ENCODE results near the gene SOAT2.
A peak's percentile ranks its signal among the peaks of the same experiment; 100 is the strongest.
"Not testable (repeated sequence)": the region's sequence is repeated elsewhere in the genome, so short reads cannot be mapped to it uniquely, and the experiment has no call there.

SOAT2 gene

DNA sequence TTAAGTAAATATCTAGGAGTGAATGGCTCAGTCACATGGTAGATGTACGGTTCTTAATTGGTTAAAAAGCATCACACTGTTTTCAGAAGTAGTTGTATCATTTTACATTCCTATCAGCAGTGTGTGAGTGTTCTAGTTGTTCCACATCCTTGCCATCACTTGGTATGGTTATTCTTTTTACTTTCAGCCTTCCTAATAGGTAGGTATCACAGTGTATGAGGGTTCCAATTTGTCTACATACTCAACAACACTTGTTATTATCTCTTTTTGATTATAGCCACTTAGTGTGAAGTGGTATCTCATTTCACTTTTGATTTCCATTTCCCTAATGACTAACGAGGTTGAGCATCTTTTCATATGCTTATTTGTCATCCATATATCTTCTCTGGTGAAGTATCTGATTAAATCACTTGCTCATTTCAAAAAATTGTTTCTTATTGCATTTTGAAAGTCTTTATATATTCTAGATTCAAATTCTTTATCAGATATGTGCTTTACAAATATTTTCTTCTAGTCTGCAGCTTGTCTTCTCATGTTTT is 20.6 kb upstream of the SOAT2 start:
- no peak for DNase-seq (ENCODE audit: low read depth, low spot score)

DNA sequence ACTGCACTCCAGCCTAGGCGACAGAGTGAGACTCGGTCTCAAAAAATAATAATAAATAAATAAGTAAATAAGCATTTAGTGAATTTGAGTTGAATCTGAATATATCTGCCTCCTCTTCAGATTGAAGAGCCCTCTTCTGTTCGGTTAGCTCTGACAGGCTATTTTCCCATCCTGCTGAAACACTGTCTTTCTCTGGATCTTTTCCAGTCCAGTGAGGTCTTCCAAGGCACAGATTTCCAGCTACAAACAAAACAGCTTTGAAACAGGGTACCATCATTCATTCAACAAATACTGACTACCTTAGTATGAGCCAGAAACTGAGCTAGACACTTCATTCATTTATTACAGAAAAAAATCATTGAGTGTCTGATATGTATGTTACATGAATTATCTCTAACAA is 16.9 kb upstream of the SOAT2 start:
- DNase-seq (ENCODE audit: low read depth, low spot score), result no peak

DNA sequence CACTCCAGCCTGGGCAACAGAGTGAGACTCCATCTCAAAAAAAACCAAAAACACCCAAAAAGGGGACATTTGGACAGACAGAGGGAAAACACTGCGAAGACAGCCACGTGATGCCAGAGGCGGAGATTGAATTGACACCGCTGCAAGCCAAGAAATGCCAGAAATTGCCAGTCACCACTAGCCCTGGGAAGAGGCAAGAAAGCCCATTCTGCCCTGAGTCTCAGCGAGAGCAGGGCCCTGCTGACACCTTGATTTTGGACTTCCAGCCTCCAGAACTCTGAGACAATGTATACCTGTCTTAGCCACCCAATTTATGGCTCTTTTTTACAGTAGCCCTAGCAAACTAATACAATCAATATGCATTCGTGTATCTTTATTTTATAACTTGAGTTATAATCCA is 13.2 kb upstream of the SOAT2 start:
- DNase-seq (ENCODE audit: low read depth, low spot score), result no peak

DNA sequence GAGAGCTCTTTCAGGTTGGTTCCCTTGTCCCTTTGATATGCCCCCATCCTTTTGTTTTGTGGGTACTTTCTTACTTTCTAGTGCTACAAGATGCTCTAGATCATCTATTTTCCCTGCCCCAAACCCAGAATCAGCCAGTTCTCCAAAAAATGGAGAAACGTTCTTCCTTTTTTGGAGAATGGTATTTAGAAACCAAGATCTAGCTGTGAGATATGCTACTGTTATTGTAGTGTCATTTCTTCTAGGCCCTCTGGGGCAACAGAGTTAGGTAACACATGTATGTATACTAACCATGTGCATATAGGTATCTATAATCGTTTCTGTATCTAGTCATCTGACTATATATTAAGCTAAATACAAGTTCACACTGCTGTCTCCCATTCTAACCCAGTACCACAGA is 12.7 kb upstream of the SOAT2 start:
- no peak for DNase-seq (ENCODE audit: low read depth, low spot score)

DNA sequence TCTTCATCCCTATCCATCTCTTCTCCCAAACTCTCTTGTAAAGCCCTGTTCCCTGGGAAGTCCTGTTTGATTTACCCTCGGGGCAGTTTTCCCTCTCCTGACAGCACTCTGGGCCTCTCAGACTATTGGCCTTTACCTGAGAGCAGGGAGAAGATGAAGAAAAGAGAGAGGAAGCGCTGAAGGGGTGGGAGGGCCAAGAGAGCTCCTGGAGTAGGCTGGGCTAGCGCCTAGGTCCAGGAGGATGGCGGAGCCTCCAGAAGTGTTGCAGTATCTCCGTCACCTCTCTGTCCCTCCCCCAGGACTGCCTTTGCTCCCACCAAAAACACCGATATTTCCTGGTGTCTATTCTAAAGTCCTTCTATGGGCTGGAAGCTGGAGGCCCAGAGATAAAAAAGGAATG is 11.5 kb upstream of the SOAT2 start:
- DNase-seq (ENCODE audit: low read depth, low spot score), result no peak

DNA sequence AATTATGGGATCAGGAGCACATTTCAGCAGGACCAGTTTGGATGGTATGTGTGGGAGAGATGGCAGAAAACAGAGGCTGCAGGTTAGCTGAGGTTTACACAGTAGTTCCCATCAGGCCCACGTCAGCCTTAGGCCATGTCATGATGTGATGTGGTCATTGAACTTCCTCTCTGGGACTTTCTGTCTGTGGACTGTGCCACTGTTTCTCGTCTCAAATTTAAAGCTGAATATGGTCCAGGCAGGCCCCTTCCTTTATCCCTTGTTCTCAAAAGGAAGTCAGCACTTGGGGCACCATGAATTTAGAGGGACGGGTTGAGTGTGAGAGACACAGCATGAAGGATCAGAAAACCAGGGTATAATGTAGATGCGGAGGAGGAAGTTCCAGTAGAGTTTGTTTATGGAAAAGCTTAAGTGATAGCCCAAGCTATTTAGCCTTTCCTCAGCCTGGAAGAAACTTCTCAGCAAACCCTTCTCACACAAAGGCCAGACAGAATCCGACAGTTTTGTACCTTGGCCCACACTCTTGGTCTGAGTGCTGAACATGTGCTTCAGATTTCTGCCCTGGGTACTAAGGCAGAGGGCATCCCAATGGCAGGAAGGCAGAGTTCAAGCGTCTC is 9.4 kb upstream of the SOAT2 start:
- no peak for DNase-seq (ENCODE audit: low read depth, low spot score)

DNA sequence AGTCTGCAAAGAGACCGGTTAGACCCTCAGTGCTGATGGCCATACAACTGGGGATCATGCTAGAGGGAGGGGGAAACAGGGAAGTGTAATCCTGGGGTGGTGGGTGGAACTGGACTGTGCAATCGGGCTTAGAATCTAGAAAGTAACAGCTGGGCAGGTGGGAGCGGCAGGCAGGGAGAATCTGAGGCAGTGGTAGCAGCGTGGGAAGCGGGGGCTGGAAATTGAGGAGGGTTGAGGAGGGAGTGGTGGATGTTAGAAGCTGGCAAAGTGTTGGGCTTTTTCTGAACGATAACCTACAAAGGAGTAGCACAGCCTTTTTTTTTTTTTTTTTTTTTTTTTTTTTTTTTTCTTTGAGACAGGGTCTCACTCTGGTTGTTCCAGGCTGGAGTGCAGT is 8.9 kb upstream of the SOAT2 start:
- DNase-seq (ENCODE audit: low read depth, low spot score), result no peak

DNA sequence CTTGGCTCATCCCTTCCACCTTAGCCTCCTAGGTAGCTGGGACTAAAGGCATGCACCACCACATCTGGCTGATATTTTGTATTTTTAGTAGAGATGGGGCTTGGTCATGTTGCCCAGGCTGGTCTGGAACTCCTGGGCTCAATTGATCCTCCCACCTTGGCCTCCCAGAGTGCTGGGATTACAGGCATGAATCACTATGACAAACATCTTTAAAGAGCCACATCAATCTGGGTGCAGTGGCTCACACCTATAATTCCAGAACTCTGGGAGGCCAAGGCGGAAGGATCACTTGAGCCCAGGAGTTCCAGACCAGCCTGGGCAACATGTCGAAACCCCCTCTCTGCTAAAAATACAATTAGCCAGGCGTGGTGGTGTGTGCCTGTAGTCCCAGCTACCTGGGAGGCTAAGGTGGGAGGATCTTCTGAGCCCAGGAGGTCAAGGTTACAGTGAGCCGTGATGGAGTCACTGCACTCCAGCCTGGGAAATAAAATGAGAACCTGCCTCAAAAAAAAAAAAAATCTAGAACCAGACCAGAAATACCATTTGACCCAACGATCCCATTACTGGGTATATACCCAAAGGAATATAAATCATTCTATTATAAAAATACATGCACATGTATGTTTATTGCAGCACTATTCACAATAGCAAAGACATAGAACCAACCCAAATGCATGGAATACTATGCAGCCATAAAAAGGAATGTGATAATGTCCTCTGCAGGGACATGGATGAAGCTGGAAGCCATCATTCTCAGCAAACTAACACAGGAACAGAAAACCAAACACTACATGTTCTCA is 8.3 kb upstream of the SOAT2 start:
- not testable (repeated sequence) for DNase-seq (ENCODE audit: low read depth, low spot score)

DNA sequence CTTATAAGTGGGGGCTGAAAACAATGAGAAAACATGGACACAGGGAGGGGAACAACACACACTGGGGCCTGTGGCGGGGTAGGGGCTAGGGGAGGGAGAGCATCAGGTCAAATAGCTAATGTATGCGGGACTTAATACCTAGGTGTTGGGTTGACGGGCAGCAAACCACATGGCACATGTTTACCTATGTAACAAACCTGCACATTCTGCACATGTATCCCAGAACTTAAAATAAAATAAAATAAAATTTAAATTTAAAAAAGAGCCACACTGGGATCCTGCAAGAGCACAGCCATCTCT is 7.7 kb upstream of the SOAT2 start:
- not testable (repeated sequence) for DNase-seq (ENCODE audit: low read depth, low spot score)

DNA sequence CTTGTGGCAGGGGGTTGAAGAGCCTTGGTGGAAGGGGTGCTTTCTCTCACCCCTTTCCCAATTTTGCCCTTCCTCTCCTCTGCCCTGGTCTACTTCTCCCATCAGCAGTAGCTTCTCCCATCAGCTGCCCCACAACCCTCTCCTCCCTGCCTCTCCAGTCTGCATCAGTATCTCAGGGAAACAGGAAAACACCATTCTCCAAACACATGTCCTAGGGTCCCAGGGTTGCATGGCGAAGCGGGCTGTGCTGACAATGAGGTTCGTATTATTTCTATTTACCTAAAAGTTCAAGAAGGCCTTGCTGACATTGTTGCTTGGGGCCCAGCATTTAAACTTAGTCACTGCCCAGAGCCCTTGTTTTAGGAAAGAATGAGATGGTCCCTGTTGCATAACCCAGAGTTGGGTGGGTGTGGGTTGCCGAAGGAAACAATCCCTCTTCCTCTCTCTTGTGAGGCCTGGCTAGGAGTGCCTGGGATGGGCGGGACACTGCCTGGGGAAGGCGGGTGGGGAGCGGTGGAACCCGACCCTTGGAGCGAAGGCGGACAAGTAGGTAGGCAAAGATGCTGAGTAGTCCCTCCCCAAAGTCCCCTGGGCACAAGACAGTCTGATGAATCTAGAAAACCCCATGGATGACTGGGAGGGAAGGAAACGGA is 7.1 kb upstream of the SOAT2 start:
- DNase-seq (ENCODE audit: low read depth, low spot score), result peak; percentile 23

DNA sequence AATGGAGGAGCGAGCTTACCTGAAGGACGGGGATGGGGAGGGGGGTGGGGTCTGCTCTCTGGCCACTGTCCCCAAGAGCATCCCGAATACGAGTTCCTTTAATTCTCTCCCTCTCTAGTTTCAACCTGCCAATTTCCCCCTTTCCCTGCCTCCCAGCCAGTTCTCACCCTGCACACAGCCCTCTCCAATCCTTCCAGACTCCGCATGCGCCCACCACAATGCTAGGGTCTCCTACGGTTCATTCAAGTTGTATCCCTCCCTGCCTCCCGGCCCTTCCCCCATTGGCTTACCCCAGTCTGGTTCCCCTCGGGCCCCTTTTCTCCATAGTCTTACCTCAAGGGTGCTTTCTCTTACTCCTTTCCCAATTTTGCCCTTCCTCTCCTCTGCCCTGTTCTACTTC is 6.5 kb upstream of the SOAT2 start:
- DNase-seq (ENCODE audit: low read depth, low spot score), result no peak

DNA sequence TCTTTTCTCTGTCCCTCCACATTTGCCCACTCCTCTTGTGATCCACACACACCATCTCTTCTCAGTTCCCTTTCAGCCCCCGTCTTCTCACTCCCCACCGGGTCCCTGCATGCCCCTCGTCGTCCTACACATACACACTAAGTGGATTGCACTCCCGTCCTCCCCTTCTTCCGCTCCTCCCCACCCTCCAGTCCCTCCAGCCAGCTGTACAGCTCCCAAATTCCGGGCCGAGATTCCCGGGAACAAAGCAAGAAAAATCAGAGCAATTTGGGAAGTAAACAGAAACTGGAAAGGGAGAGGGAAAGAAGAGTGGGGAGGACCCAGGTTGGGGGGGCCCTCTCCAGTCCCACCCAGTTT is 6.1 kb upstream of the SOAT2 start:
- peak; percentile 61 for DNase-seq (ENCODE audit: low read depth, low spot score)

DNA sequence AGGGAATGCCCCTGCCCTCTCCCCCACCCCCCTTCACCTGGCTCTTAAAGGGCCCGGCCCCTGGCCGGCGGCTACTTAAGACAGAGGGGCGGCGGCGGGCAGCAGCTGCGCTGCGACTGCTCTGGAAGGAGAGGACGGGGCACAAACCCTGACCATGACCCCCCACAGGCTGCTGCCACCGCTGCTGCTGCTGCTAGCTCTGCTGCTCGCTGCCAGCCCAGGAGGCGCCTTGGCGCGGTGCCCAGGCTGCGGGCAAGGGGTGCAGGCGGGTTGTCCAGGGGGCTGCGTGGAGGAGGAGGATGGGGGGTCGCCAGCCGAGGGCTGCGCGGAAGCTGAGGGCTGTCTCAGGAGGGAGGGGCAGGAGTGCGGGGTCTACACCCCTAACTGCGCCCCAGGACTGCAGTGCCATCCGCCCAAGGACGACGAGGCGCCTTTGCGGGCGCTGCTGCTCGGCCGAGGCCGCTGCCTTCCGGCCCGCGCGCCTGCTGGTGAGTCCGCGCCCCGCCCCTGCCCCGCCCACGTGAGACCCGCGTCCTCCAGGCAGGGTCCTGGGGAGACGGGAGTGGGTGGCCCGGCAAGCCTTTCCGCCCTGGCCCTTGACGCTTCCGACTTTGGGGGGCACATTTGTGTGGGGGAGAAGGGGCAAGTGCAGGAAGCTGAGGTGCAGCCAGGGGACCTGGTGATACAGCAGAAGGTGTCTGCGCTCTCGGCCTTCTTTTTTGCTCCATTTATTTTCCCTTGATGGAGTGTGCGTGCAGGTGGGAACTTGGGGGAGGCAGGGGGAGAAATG is 5.5 kb upstream of the SOAT2 start, which contains the start of gene IGFBP6:
Gene IGFBP6 (plus strand): TSS at position 104 of the 790 bp plus-strand sequence. CDS start 51 bp downstream, at position 155.
- peak; percentile 83 for DNase-seq (ENCODE audit: low read depth, low spot score)

DNA sequence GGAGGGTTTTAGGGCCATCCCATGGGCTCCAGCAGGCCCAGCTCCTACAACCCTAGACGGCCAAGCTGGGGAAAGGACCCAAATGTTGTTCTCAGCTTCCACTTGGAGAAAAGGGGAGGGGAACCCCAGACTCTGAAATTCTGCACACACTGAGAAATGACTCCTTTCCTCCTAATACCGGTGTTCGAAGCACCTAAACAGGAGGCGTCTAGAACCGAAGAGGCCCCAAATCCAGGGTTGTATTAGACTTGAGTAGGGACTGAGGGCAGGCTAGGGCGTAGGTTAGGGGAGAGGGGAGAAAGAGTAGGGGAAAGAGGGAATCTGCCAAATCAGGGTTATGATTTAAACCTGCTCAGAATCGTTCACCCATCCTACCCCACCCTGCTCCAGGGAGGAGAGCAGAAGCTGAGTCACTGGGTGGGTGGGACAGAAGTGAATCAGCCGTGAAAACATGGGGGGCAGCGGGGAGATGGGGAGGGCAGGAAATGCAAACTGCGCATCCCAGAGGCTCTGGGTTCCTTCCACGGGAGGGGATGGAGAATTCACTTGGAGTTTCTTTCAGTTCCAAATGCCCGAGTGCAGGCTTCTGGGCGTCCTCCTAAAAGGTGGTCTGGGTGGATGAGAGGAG is 4.8 kb upstream of the SOAT2 start:
- DNase-seq (ENCODE audit: low read depth, low spot score), result peak; percentile 74

DNA sequence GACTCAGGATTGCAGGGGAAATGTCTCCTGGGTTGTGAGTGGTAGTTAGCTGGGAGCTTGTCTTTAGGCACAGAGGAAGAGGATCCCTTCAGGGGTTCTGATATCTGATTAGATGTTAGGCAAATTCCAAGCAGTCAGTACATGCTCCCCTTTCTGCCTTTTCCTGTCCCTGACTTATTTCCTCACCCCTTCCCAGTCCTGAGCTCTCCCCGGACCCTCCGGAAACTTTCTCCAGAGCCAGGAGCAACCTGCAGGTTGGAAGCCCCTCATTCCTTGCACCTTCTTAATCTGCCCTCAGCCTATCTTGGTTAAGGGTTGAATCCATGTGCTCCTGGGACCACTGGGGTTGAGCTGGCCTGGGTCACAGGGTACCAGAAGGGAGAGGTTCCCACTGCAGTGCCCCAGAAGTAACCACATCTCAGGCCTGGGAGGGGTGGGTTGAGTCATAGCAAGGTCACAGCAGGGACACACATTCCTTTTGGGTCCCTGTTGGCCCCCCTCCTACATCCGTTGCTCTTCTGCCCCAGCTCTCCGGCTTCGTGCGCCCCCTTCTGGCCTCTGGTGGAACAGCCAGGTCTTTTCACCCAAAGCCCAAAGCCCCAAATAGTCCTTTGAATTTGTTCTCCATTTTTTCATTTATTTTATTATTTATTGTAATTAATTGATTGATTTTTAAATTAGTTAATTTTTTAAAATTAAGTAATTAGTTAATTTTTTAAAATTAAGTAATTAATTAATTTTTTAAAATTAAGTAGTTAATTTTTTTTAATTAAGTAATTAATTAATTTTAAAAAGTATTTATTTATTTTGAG is 4.0 kb upstream of the SOAT2 start:
- DNase-seq (ENCODE audit: low read depth, low spot score), result peak; percentile 97

DNA sequence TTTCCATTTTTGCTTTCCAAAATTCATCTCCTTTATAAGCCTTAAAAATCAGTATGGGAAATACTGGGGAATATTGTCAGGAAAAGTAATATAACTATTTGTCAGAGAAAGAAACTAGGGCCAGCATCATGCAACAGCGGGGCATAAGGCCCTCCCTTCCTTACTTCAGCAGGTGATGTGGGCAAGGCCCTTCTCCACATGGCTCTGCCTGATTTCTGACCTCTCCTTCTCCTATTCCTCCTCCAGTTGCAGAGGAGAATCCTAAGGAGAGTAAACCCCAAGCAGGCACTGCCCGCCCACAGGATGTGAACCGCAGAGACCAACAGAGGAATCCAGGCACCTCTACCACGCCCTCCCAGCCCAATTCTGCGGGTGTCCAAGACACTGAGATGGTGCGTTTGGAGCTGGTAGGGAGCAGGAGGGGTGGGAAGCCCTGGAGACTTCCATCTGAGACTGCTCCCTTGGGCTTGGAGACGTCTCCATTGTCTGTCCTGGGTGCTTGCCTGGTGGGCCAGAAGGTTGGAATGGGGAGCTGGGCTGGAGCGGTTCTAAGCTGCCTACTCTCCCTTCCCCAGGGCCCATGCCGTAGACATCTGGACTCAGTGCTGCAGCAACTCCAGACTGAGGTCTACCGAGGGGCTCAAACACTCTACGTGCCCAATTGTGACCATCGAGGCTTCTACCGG is 2.7 kb upstream of the SOAT2 start:
- DNase-seq (ENCODE audit: low read depth, low spot score), result no peak

DNA sequence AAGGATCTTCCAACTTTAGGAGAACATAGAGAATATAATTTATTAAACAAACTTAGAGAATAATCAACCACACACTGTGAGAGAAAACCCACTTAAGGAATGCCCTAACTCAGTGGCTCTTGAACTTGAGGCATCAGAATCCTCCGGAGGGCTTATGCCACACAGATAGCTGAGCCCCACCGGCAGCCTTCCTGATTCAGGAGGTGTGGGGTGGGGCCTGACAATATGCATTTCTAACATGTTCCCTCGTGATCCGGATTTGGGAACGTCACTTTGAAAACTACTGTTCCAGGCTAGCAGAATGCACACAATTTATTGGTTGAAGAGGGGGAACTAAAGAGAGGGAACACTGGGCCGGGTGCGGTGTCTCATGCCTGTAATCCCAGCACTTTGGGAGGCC is 2.0 kb upstream of the SOAT2 start:
- no peak for DNase-seq (ENCODE audit: low read depth, low spot score)

DNA sequence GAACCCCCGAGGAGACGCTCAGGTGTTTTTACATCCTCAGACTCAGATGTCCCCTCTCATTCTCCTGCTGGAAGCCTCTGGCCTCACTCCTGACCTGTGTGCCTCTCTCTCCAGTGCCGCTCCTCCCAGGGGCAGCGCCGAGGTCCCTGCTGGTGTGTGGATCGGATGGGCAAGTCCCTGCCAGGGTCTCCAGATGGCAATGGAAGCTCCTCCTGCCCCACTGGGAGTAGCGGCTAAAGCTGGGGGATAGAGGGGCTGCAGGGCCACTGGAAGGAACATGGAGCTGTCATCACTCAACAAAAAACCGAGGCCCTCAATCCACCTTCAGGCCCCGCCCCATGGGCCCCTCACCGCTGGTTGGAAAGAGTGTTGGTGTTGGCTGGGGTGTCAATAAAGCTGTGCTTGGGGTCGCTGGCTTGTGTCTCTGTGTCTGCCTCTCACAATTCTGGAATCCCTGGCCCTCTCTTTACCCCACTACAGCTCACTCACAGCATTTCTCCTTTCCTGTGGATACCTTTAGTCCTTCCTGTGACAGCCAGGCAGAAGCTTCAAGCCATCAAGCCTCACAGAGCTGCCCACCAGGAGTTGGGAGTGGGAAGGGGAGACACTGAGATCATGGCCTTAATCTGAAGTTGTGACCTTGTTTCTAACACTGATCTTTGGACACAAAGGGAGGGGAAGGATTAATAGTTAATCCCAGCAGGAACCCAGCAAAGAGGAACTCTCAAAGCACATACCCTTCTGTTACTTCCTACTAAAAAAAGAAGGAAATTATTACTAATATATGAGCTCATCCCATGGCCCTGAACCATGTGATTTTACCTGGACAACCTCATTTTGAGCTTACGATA is 1.1 kb upstream of the SOAT2 start:
- DNase-seq (ENCODE audit: low read depth, low spot score), result no peak

DNA sequence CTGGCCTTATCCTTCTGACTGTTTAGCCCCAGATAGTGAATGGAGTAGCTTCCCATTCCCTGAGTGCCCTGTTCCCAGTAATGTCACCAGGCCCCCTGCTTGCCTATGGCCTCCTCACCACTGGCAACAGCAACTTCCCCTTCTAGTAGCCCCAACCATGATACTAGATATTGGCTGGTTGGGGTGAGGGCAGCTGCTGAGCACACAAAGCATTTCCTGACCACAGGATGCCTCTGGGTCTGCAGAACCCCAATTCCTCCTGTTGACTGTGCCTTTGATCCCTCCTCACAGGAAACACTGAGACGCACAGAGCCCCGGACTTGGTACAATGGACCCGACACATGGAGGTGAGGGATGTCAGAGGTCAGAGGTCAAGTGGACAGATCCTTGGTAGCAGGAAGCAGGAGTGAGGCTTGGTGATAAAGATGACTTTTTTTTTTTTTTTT is 597 bp downstream of the SOAT2 start:
- no peak for DNase-seq (ENCODE audit: low read depth, low spot score)
